ENCODE results near the gene SERTAD4. TPM values are rescaled to one million over a fixed set of nuclear protein-coding genes. Genes with fewer than 3 reads are reported as not detected.

Gene SERTAD4
- 2.7 and 4.7 TPM in 2 replicates for total RNA-seq

GRCh38 chr1:210232511-210233215 lies at the start of gene SERTAD4:
Gene SERTAD4, plus strand, starts transcription at chr1:210232796. Its CDS starts 5,165 bp downstream, at chr1:210237961.

Other genes with a start within 250 kb of the SERTAD4 start
- gene HHAT, start 96.1 kb downstream of the SERTAD4 start, total RNA-seq = 1.7 and 2.0 TPM in 2 replicates

Measured in thoracic aorta endothelial cell (primary cell).